GM23338 (cell line): Measurements from ENCODE around the gene ZNF106.

Source experiments
- EZH2 ChIP-seq: fragments of 200-600 bp; sonication (generic); IDR thresholded peaks from one replicate; pipeline ENCODE4 v1.8.0; 2017; ENCODE audit warnings: antibody characterized with exemption, mild to moderate bottlenecking, low read depth; ENCODE audit not compliant: unreplicated experiment
- EZH2phosphoT487 ChIP-seq: fragments of 200-600 bp; sonication (generic); IDR thresholded peaks from one replicate; pipeline ENCODE4 v1.8.1; 2018; ENCODE audit warnings: antibody characterized with exemption; ENCODE audit not compliant: unreplicated experiment
- JUNB ChIP-seq: IDR thresholded peaks from one replicate; pipeline ENCODE4 v1.6.1; 2016; ENCODE audit warnings: antibody characterized with exemption; ENCODE audit not compliant: unreplicated experiment
- POLR2AphosphoS5 ChIP-seq: IDR thresholded peaks from 2 replicates; pipeline ENCODE4 v1.6.1; 2016; ENCODE audit warnings: antibody characterized with exemption, low read depth
- TF ChIP-seq, protein P1 (sequence below), 2 experiments: fragments of 200-600 bp in 1 of 2; sonication (generic) in 1 of 2; conservative IDR thresholded peaks; 2 replicates each; pipeline versions ENCODE4 v1.5.1 to v1.6.1; 2016 to 2017; ENCODE audit warnings: antibody characterized with exemption in 2 of 2, low read depth in 2 of 2, mild to moderate bottlenecking in 2 of 2, moderate library complexity in 1 of 2

DNA sequence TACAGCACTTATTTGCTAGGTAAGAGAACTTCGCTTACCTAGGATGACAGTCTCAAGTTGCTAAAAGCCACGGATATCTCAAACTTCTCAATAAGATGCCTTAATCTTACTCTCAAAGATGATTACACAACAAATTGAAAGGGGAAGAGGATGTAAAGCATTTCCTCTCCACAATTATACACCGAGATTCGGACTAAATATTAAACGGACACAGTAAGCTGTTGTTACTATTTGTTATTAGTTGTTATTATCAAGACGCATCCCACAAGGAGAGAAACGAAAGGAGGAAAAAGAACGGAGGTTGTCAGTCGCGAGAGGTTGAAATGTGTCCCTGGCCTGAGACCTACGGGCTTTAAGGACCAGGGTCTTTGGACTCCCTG lies 660 bp downstream of the ZNF106 start:
- TF ChIP-seq EZH2 (no peak), JUNB (no peak), EZH2phosphoT487 (no peak), POLR2AphosphoS5 (no peak)
- TF ChIP-seq, protein P1, sequence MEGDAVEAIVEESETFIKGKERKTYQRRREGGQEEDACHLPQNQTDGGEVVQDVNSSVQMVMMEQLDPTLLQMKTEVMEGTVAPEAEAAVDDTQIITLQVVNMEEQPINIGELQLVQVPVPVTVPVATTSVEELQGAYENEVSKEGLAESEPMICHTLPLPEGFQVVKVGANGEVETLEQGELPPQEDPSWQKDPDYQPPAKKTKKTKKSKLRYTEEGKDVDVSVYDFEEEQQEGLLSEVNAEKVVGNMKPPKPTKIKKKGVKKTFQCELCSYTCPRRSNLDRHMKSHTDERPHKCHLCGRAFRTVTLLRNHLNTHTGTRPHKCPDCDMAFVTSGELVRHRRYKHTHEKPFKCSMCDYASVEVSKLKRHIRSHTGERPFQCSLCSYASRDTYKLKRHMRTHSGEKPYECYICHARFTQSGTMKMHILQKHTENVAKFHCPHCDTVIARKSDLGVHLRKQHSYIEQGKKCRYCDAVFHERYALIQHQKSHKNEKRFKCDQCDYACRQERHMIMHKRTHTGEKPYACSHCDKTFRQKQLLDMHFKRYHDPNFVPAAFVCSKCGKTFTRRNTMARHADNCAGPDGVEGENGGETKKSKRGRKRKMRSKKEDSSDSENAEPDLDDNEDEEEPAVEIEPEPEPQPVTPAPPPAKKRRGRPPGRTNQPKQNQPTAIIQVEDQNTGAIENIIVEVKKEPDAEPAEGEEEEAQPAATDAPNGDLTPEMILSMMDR (conservative IDR thresholded peaks at IDR 0.05; ENCODE audit: low read depth in 2 of 2) = no peak
